Measurements from ENCODE around the gene COPZ1. TPM values are rescaled to one million over a fixed set of nuclear protein-coding genes. Genes with fewer than 3 reads are reported as not detected.

Gene COPZ1
- polyA plus RNA-seq, 6 donors from 2014 or later, result 166 to 227 (median 177) TPM

GRCh38 chr12:54286042-54287030, 38.6 kb upstream of the COPZ1 start:
- peaks cover 22 to 46% (median 42%) of the 10 kb centered on the region in 3 donors for H3K4me1 Mint-ChIP-seq
- peak overlapping the region in 4 of 8 donors; percentile 29 to 69 (median 46) for H3K4me3 Mint-ChIP-seq
- peak overlapping the region in 4 of 6 donors; percentile 10 to 83 (median 66) for H3K27ac Mint-ChIP-seq
- no peaks in the 10 kb centered on the region for H3K27me3 Mint-ChIP-seq
- DNase-seq (no peak), ATAC-seq (ENCODE audit: low read depth in 2 of 2) (no peak)
- H3K9me3 Mint-ChIP-seq, result no peaks in the 10 kb centered on the region
- H3K36me3 Mint-ChIP-seq, result peaks cover 20 to 25% of the 10 kb centered on the region in 2 donors

- Mint-ChIP-seq H3K9me3 (no peaks in the 10 kb centered on the region), H3K27me3 (no peaks in the 10 kb centered on the region), H3K36me3 (peaks cover 15 to 22% of the 10 kb centered on the region in 2 donors), H3K27ac (peak overlapping the region in 1 of 6 donors; percentile 75), H3K4me3 (peak overlapping the region in 1 of 8 donors; percentile 64), H3K4me1 (peaks cover 19 to 46% (median 38%) of the 10 kb centered on the region in 3 donors)
- no peak for DNase-seq
- ATAC-seq (ENCODE audit: low read depth in 2 of 2), result no peak
These were observed 37.4 kb upstream of the COPZ1 start for GRCh38 chr12:54287261-54288157.

GRCh38 chr12:54292083-54292930, 32.6 kb upstream of the COPZ1 start:
- Mint-ChIP-seq H3K27ac (peak overlapping the region in 2 of 6 donors; percentile 54 to 77), H3K4me1 (peaks cover 0 to 21% (median 8%) of the 10 kb centered on the region in 3 donors), H3K9me3 (no peaks in the 10 kb centered on the region), H3K4me3 (peak overlapping the region in 1 of 8 donors; percentile 42), H3K36me3 (no peaks in the 10 kb centered on the region), H3K27me3 (no peaks in the 10 kb centered on the region)
- DNase-seq (no peak), ATAC-seq (ENCODE audit: low read depth in 2 of 2) (no peak)

- H3K27ac Mint-ChIP-seq, result peak overlapping the region in 1 of 6 donors; percentile 28
- ATAC-seq (ENCODE audit: low read depth in 2 of 2) (no peak), DNase-seq (no peak)
- H3K9me3 Mint-ChIP-seq, result no peaks in the 10 kb centered on the region
- H3K27me3 Mint-ChIP-seq, result peaks cover 2 to 4% (median 3%) of the 10 kb centered on the region in 3 donors
- H3K36me3 Mint-ChIP-seq, result no peaks in the 10 kb centered on the region
- H3K4me1 Mint-ChIP-seq, result peaks cover 3 to 24% (median 12%) of the 10 kb centered on the region in 3 donors
- H3K4me3 Mint-ChIP-seq, result peak overlapping the region in 1 of 8 donors; percentile 60
These were observed 32.0 kb upstream of the COPZ1 start for GRCh38 chr12:54292931-54293241.

- ATAC-seq (ENCODE audit: low read depth in 2 of 2), result peak; percentile 41 to 56
- Mint-ChIP-seq H3K36me3 (no peaks in the 10 kb centered on the region), H3K27me3 (peaks cover 10 to 14% (median 12%) of the 10 kb centered on the region in 3 donors), H3K9me3 (no peaks in the 10 kb centered on the region), H3K27ac (peak overlapping the region in 1 of 6 donors; percentile 55), H3K4me3 (no peak overlapping the region), H3K4me1 (peaks cover 5 to 15% (median 12%) of the 10 kb centered on the region in 3 donors)
- DNase-seq, result peak; percentile 44
These were observed 30.6 kb upstream of the COPZ1 start for GRCh38 chr12:54294152-54294952.

GRCh38 chr12:54294953-54295566, 29.9 kb upstream of the COPZ1 start:
- H3K36me3 Mint-ChIP-seq, result no peaks in the 10 kb centered on the region

GRCh38 chr12:54296393-54297099, 28.4 kb upstream of the COPZ1 start:
- DNase-seq, result no peak
- Mint-ChIP-seq H3K9me3 (no peaks in the 10 kb centered on the region), H3K27me3 (peaks cover 21 to 36% (median 31%) of the 10 kb centered on the region in 3 donors), H3K36me3 (no peaks in the 10 kb centered on the region), H3K27ac (no peak overlapping the region), H3K4me1 (peaks cover 17 to 25% (median 25%) of the 10 kb centered on the region in 3 donors), H3K4me3 (peak overlapping the region in 1 of 8 donors; percentile 50)
- ATAC-seq (ENCODE audit: low read depth in 2 of 2), result no peak

More at GRCh38 chr12:54294953-54295566, 29.9 kb upstream of the COPZ1 start:
- H3K4me3 Mint-ChIP-seq, result no peak overlapping the region
- H3K27ac Mint-ChIP-seq, result peak overlapping the region in 2 of 6 donors; percentile 55 to 87
- H3K27me3 Mint-ChIP-seq, result peaks cover 17 to 21% (median 19%) of the 10 kb centered on the region in 3 donors
- no peak for ATAC-seq (ENCODE audit: low read depth in 2 of 2)
- DNase-seq, result no peak
- peaks cover 9 to 15% (median 14%) of the 10 kb centered on the region in 3 donors for H3K4me1 Mint-ChIP-seq
- H3K9me3 Mint-ChIP-seq, result no peaks in the 10 kb centered on the region

- Mint-ChIP-seq H3K27me3 (peaks cover 36 to 55% (median 43%) of the 10 kb centered on the region in 3 donors), H3K4me3 (peak overlapping the region in 1 of 8 donors; percentile 24), H3K4me1 (peaks cover 30 to 44% (median 34%) of the 10 kb centered on the region in 3 donors), H3K36me3 (no peaks in the 10 kb centered on the region), H3K9me3 (no peaks in the 10 kb centered on the region), H3K27ac (no peak overlapping the region)
- ATAC-seq (ENCODE audit: low read depth in 2 of 2), result no peak
- DNase-seq, result no peak
These were observed 26.0 kb upstream of the COPZ1 start for GRCh38 chr12:54298904-54299303.

- Mint-ChIP-seq H3K27me3 (peaks cover 36 to 55% (median 43%) of the 10 kb centered on the region in 3 donors), H3K4me3 (peak overlapping the region in 1 of 8 donors; percentile 52), H3K9me3 (no peaks in the 10 kb centered on the region), H3K36me3 (no peaks in the 10 kb centered on the region), H3K27ac (peak overlapping the region in 1 of 6 donors; percentile 20), H3K4me1 (peaks cover 38 to 52% (median 42%) of the 10 kb centered on the region in 3 donors)
- ATAC-seq (ENCODE audit: low read depth in 2 of 2) (no peak), DNase-seq (no peak)
These were observed 25.3 kb upstream of the COPZ1 start for GRCh38 chr12:54299515-54300224.

GRCh38 chr12:54300225-54300731, 24.7 kb upstream of the COPZ1 start:
- Mint-ChIP-seq H3K9me3 (no peaks in the 10 kb centered on the region), H3K27ac (peak overlapping the region in 1 of 6 donors; percentile 75), H3K27me3 (peaks cover 36 to 55% (median 43%) of the 10 kb centered on the region in 3 donors), H3K4me1 (peaks cover 39 to 58% (median 47%) of the 10 kb centered on the region in 3 donors), H3K36me3 (no peaks in the 10 kb centered on the region), H3K4me3 (peak overlapping the region in 5 of 8 donors; percentile 1 to 83 (median 58))
- no peak for ATAC-seq (ENCODE audit: low read depth in 2 of 2)
- no peak for DNase-seq

Measured in naive B cell (primary cell).